ENCODE results near the gene DEFB129. TPM values are rescaled to one million over a fixed set of nuclear protein-coding genes. Genes with fewer than 3 reads are reported as not detected.
"Not testable (repeated sequence)": the region's sequence is repeated elsewhere in the genome, so short reads cannot be mapped to it uniquely, and the experiment has no call there.

The DEFB129 gene
- total RNA-seq, 1 experiment from 2014 or later: not detected

GRCh38 chr20:210809-211502 lies 16.1 kb upstream of the DEFB129 start:
- Histone ChIP-seq H3K4me1 (ENCODE audit: low read length) (no peaks in the 10 kb centered on the region), H3K4me3 (ENCODE audit: low read length) (no peak overlapping the region), H3K4me2 (ENCODE audit: low read depth, low read length, poor library complexity, severe bottlenecking) (no peak overlapping the region), H4K20me1 (ENCODE audit: insufficient read depth, low read depth, low read length) (no peaks in the 10 kb centered on the region), H3K9me3 (ENCODE audit: low read length) (no peaks in the 10 kb centered on the region), H3K27me3 (ENCODE audit: low read length) (no peaks in the 10 kb centered on the region), H3K9me2 (replicated peaks; ENCODE audit: insufficient read depth, low read length) (no peaks in the 10 kb centered on the region), H3K36me3 (ENCODE audit: insufficient read depth, low read length) (no peaks in the 10 kb centered on the region), H3K27ac (ENCODE audit: low read length) (no peak overlapping the region), H2AFZ (ENCODE audit: low read length) (no peak overlapping the region), H3K79me2 (ENCODE audit: low read length) (no peaks in the 10 kb centered on the region), H3K9ac (ENCODE audit: low read length) (no peak overlapping the region)
- no peak for DNase-seq

- H3K9me3 ChIP-seq (ENCODE audit: low read length): no peaks in the 10 kb centered on the region
Measured at GRCh38 chr20:214383-214782, 12.7 kb upstream of the DEFB129 start.

GRCh38 chr20:215796-216195 lies 11.3 kb upstream of the DEFB129 start:
- no peaks in the 10 kb centered on the region for H3K36me3 ChIP-seq (ENCODE audit: insufficient read depth, low read length)
- H3K9ac ChIP-seq (ENCODE audit: low read length): no peak overlapping the region

More at GRCh38 chr20:214383-214782, 12.7 kb upstream of the DEFB129 start:
- H3K4me1 ChIP-seq (ENCODE audit: low read length): no peaks in the 10 kb centered on the region
- no peak overlapping the region for H3K27ac ChIP-seq (ENCODE audit: low read length)
- no peak for DNase-seq
- no peaks in the 10 kb centered on the region for H3K27me3 ChIP-seq (ENCODE audit: low read length)
- no peak overlapping the region for H3K9ac ChIP-seq (ENCODE audit: low read length)
- no peaks in the 10 kb centered on the region for H4K20me1 ChIP-seq (ENCODE audit: insufficient read depth, low read depth, low read length)
- no peaks in the 10 kb centered on the region for H3K36me3 ChIP-seq (ENCODE audit: insufficient read depth, low read length)
- H2AFZ ChIP-seq (ENCODE audit: low read length): no peak overlapping the region
- no peaks in the 10 kb centered on the region for H3K79me2 ChIP-seq (ENCODE audit: low read length)
- H3K9me2 ChIP-seq (replicated peaks; ENCODE audit: insufficient read depth, low read length): no peaks in the 10 kb centered on the region
- H3K4me3 ChIP-seq (ENCODE audit: low read length): no peak overlapping the region
- H3K4me2 ChIP-seq (ENCODE audit: low read depth, low read length, poor library complexity, severe bottlenecking): no peak overlapping the region

GRCh38 chr20:217266-217665 lies 9.8 kb upstream of the DEFB129 start:
- Histone ChIP-seq H3K4me1 (ENCODE audit: low read length) (no peaks in the 10 kb centered on the region), H3K9me2 (replicated peaks; ENCODE audit: insufficient read depth, low read length) (no peaks in the 10 kb centered on the region), H2AFZ (ENCODE audit: low read length) (no peak overlapping the region), H3K9ac (ENCODE audit: low read length) (no peak overlapping the region), H3K79me2 (ENCODE audit: low read length) (no peaks in the 10 kb centered on the region), H3K4me2 (ENCODE audit: low read depth, low read length, poor library complexity, severe bottlenecking) (no peak overlapping the region), H3K9me3 (ENCODE audit: low read length) (no peaks in the 10 kb centered on the region), H3K4me3 (ENCODE audit: low read length) (no peak overlapping the region), H3K36me3 (ENCODE audit: insufficient read depth, low read length) (no peaks in the 10 kb centered on the region), H4K20me1 (ENCODE audit: insufficient read depth, low read depth, low read length) (no peaks in the 10 kb centered on the region), H3K27me3 (ENCODE audit: low read length) (no peaks in the 10 kb centered on the region), H3K27ac (ENCODE audit: low read length) (no peak overlapping the region)
- DNase-seq: no peak

More at GRCh38 chr20:215796-216195, 11.3 kb upstream of the DEFB129 start:
- no peaks in the 10 kb centered on the region for H3K79me2 ChIP-seq (ENCODE audit: low read length)
- no peak overlapping the region for H3K4me2 ChIP-seq (ENCODE audit: low read depth, low read length, poor library complexity, severe bottlenecking)
- no peak for DNase-seq
- no peak overlapping the region for H3K4me3 ChIP-seq (ENCODE audit: low read length)
- no peaks in the 10 kb centered on the region for H3K9me3 ChIP-seq (ENCODE audit: low read length)
- no peak overlapping the region for H3K27ac ChIP-seq (ENCODE audit: low read length)
- no peaks in the 10 kb centered on the region for H3K4me1 ChIP-seq (ENCODE audit: low read length)
- no peaks in the 10 kb centered on the region for H4K20me1 ChIP-seq (ENCODE audit: insufficient read depth, low read depth, low read length)
- no peak overlapping the region for H2AFZ ChIP-seq (ENCODE audit: low read length)
- no peaks in the 10 kb centered on the region for H3K9me2 ChIP-seq (replicated peaks; ENCODE audit: insufficient read depth, low read length)
- no peaks in the 10 kb centered on the region for H3K27me3 ChIP-seq (ENCODE audit: low read length)

GRCh38 chr20:219290-220115 lies 7.6 kb upstream of the DEFB129 start:
- no peaks in the 10 kb centered on the region for H3K79me2 ChIP-seq (ENCODE audit: low read length)
- H3K27ac ChIP-seq (ENCODE audit: low read length): no peak overlapping the region
- no peaks in the 10 kb centered on the region for H3K4me1 ChIP-seq (ENCODE audit: low read length)
- no peak overlapping the region for H3K4me2 ChIP-seq (ENCODE audit: low read depth, low read length, poor library complexity, severe bottlenecking)
- no peaks in the 10 kb centered on the region for H3K9me2 ChIP-seq (replicated peaks; ENCODE audit: insufficient read depth, low read length)
- H3K36me3 ChIP-seq (ENCODE audit: insufficient read depth, low read length): no peaks in the 10 kb centered on the region
- H3K9me3 ChIP-seq (ENCODE audit: low read length): no peaks in the 10 kb centered on the region
- DNase-seq: peak; percentile 71
- no peaks in the 10 kb centered on the region for H3K27me3 ChIP-seq (ENCODE audit: low read length)
- H3K9ac ChIP-seq (ENCODE audit: low read length): no peak overlapping the region
- no peak overlapping the region for H3K4me3 ChIP-seq (ENCODE audit: low read length)
- H4K20me1 ChIP-seq (ENCODE audit: insufficient read depth, low read depth, low read length): no peaks in the 10 kb centered on the region
- no peak overlapping the region for H2AFZ ChIP-seq (ENCODE audit: low read length)

GRCh38 chr20:221258-221830 lies 5.7 kb upstream of the DEFB129 start:
- Histone ChIP-seq H3K27ac (ENCODE audit: low read length) (no peak overlapping the region), H4K20me1 (ENCODE audit: insufficient read depth, low read depth, low read length) (no peaks in the 10 kb centered on the region), H3K4me2 (ENCODE audit: low read depth, low read length, poor library complexity, severe bottlenecking) (no peak overlapping the region), H3K4me1 (ENCODE audit: low read length) (no peaks in the 10 kb centered on the region), H3K9ac (ENCODE audit: low read length) (no peak overlapping the region), H3K9me3 (ENCODE audit: low read length) (no peaks in the 10 kb centered on the region), H3K4me3 (ENCODE audit: low read length) (no peak overlapping the region), H3K9me2 (replicated peaks; ENCODE audit: insufficient read depth, low read length) (no peaks in the 10 kb centered on the region), H3K36me3 (ENCODE audit: insufficient read depth, low read length) (no peaks in the 10 kb centered on the region), H3K79me2 (ENCODE audit: low read length) (no peaks in the 10 kb centered on the region), H2AFZ (ENCODE audit: low read length) (no peak overlapping the region), H3K27me3 (ENCODE audit: low read length) (no peaks in the 10 kb centered on the region)
- DNase-seq: no peak

- not testable (repeated sequence) for H3K4me2 ChIP-seq (ENCODE audit: low read depth, low read length, poor library complexity, severe bottlenecking); H3K4me1 ChIP-seq (ENCODE audit: low read length); H3K9me3 ChIP-seq (ENCODE audit: low read length); H3K79me2 ChIP-seq (ENCODE audit: low read length); H4K20me1 ChIP-seq (ENCODE audit: insufficient read depth, low read depth, low read length); DNase-seq; H3K27me3 ChIP-seq (ENCODE audit: low read length); H3K9ac ChIP-seq (ENCODE audit: low read length); H3K27ac ChIP-seq (ENCODE audit: low read length); H2AFZ ChIP-seq (ENCODE audit: low read length); H3K9me2 ChIP-seq (replicated peaks; ENCODE audit: insufficient read depth, low read length); H3K4me3 ChIP-seq (ENCODE audit: low read length); H3K36me3 ChIP-seq (ENCODE audit: insufficient read depth, low read length)
Measured at GRCh38 chr20:225879-226278, 1.2 kb upstream of the DEFB129 start.

- Histone ChIP-seq H3K9me2 (replicated peaks; ENCODE audit: insufficient read depth, low read length) (no peaks in the 10 kb centered on the region), H3K27me3 (ENCODE audit: low read length) (no peaks in the 10 kb centered on the region), H2AFZ (ENCODE audit: low read length) (no peak overlapping the region; the same call in 1 of the 2 replicates), H4K20me1 (ENCODE audit: insufficient read depth, low read depth, low read length) (no peaks in the 10 kb centered on the region), H3K4me2 (ENCODE audit: low read depth, low read length, poor library complexity, severe bottlenecking) (no peak overlapping the region), H3K27ac (ENCODE audit: low read length) (no peak overlapping the region), H3K4me3 (ENCODE audit: low read length) (no peak overlapping the region), H3K36me3 (ENCODE audit: insufficient read depth, low read length) (no peaks in the 10 kb centered on the region), H3K79me2 (ENCODE audit: low read length) (no peaks in the 10 kb centered on the region), H3K9me3 (ENCODE audit: low read length) (no peaks in the 10 kb centered on the region), H3K4me1 (ENCODE audit: low read length) (no peaks in the 10 kb centered on the region), H3K9ac (ENCODE audit: low read length) (no peak overlapping the region)
- no peak for DNase-seq
Measured at GRCh38 chr20:227439-228105, 514 bp downstream of the DEFB129 start.

All from Karpas-422 (cell line).